NCI-H187 (cell line): ENCODE measurements around the gene EFCAB8.
"Not testable (repeated sequence)": the region's sequence is repeated elsewhere in the genome, so short reads cannot be mapped to it uniquely, and the experiment has no call there.

ENCODE experiments used
- DNase-seq, 2 experiments: peaks; one replicate each; lab custom pipeline; 2025; lab: John Stamatoyannopoulos, UW

EFCAB8 gene

DNA sequence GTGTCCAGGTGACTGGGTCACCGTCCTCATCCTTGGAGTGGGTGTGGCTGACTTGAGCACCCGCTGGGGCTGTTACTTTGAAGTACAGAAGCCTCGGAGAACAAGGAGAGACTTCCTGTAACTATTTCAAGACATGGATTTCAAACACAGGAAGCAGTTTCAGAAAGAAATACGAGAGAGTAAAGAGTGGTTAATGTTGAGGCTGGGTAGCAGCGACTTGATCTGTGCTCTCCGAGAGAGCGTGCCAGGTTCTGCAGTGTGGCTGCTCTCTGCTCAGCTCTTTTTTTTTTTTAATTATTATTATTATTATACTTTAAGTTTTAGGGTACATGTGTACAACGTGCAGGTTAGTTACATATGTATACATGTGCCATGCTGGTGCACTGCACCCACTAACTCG, 17.5 kb upstream of the EFCAB8 start:
- no peak for DNase-seq

DNA sequence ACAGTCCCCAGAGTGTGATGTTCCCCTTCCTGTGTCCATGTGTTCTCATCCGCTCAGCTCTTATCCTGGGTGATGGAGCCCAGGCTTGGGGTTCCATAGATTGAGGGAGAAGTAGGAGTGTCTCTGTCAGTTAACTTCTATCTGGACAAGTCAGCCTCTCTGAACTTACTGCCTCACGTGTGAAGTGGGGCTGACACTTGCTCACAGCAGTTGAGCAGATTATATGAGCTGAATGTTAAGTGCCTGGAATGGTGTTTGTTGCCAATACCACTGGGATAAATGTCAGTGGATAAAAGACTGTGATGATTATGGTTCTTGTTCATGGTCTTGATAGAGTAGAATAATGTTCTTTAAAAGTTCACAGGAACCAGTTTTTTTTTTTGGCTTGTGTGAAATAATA, 17.1 kb upstream of the EFCAB8 start:
- DNase-seq: no peak

DNA sequence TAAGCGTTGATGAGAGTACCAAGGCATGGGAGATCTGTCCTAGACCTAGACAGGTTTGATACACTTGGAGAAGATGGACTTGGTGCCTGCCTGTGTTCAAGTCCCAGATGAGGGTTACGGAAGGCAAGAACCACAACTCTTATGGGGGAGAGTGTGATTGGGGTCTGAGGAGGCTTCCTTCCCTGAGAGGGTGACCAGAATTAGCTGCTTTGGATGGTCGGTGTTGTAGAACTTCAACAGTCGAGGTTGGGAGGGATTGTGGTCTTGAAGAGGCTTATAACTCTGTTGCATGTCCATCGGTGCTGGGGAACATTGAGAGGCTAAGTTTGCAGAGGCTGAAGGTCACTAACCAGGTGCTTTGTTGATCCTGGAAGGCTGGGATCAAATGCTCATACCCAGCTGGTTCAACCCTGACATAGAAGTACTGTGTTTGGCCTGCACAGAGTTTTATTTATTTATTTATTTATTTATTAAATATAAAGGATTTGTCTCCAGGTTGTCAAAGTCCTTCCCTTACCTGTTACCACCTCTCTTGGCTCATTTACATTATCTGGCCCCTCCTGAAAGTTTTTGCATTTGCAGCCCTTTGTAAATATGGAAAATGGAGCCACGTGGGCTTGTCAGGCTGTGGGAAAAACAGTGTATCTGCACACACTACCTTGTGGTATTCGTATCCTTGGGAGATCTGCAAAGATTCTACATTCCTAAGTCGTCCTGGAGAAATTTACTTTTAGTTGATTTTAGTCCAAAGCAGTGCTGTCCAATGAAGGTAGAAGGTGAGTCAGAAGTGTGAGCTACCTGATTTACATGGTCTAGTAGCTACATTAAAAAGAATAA, 15.8 kb upstream of the EFCAB8 start:
- DNase-seq: no peak

DNA sequence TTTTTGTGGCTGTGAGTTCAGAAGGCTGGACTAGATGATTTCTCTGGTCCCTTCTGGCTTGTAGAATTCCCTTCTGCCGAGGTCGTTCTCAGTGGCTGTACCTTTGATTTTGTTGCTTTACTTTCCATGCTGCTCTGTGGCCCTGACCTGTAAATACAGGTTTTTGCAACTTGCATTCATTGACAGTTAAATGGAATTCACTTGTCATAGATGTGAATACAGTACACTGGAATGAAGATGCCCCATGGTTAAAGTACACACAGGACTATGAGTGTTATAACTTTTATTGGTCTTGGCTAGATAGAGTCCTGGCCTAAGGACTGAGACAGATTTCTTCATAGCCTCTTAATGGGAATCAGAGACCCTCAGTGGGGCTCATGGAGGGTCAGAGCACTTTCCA, 12.9 kb upstream of the EFCAB8 start:
- DNase-seq: no peak

- DNase-seq: no peak
Measured at GRCh38 chr20:32846852-32847251, 11.9 kb upstream of the EFCAB8 start.

- no peak for DNase-seq
Measured at GRCh38 chr20:32847964-32848363, 10.8 kb upstream of the EFCAB8 start.

DNA sequence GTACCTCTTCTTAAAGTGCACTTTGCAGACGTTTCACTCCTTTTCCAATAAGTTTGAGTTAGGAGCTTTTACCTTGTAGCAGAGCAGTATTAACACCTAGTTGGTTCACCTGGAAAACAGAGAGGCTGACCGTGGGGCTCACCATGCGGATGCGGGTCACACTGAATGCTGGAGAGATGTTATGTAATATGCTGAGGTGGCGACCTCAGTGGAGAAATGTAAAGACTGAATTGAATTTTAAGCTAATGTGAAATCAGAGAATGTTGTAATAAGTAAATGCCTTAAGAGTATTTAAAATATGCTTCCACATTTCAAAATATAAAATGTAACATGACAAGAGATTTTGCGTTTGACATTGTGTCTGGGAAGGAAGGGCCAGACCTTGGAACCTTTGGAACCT, 9.9 kb upstream of the EFCAB8 start:
- DNase-seq: no peak

DNA sequence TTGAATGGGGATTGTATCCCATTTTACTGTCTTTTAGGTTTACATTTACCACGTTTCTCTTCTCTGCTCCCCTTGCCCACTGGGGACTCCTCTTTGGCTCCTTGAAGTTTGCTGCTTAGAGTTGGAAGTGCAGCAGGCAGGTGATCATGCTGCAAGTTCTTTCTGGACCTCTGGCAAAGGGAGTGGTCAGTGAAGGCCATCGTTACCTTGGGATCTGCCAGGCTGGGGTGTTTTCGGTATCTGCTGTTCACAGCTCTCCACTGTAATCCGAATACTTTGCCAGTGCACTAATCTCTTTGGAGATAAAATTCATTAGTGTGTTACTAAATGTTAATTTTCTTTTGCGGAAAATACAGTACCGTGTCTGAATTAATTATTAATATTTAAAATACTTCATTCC, 9.1 kb upstream of the EFCAB8 start:
- DNase-seq: no peak

DNA sequence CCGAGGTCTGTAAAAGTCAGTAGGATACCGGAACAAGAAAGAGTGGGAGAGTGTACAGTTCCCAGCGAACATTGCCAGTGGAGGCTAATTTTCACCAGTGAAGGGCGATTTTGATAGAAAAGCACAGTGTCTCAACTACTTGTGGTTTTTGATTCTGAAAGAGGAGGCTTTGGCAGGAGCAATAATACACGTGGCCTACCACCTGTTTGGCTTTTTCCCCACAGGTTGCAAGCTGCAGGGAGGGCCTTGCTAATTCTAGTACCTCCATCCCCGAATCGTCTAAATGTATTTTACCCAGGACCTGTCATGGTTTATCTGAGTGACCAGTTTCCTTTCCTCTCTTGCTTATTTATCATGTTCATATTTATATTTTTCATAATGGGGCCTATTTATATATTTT, 3.3 kb upstream of the EFCAB8 start:
- DNase-seq: no peak

- no peak for DNase-seq
Measured at GRCh38 chr20:32858189-32858588, 534 bp upstream of the EFCAB8 start.

GRCh38 chr20:32861446-32861845, 2.7 kb downstream of the EFCAB8 start:
- no peak for DNase-seq

GRCh38 chr20:32869562-32869961, 10.8 kb downstream of the EFCAB8 start:
- no peak for DNase-seq

DNA sequence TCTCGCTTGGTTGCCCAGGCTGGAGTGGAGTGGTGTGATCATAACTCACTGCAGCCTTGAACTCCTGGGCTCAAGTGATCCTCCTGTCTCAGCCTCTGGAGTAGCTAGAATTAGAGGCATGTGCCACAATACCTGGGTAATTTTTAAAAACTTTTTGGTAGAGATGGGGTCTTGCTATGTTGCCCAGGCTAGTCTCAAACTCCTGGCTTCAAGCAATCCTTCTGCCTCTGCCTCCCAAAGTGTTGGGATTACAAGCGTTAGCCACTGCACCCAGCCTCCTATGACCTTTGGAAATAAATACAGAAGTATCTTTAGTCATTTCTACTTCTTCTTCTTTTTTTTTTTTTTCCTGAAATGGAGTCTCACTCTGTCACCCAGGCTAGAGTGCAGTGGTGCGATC, 11.8 kb downstream of the EFCAB8 start:
- DNase-seq: not testable (repeated sequence)

DNA sequence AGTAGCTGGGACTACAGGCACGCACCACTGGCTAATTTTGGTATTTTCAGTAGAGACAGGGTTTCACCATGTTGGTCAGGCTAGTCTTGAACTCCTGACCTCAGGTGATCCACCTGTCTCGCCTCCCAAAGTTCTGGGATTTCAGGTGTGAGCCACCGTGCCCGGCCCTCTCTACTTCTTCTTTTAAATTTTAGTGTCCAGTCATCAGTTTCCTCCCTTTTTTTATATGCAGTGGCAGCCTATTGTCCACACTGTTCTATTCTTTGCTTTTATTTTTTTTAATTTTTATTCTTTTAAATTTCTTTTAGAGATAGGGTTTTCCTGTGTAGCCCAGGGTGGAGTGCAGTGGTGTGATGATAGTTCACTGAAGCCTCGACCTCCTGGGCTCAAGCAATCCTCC, 12.3 kb downstream of the EFCAB8 start:
- DNase-seq: no peak

GRCh38 chr20:32871627-32872160, 13.0 kb downstream of the EFCAB8 start:
- DNase-seq: no peak

GRCh38 chr20:32872266-32872665, 13.5 kb downstream of the EFCAB8 start:
- no peak for DNase-seq

GRCh38 chr20:32875673-32876072, 16.9 kb downstream of the EFCAB8 start:
- no peak for DNase-seq

- no peak for DNase-seq
Measured at GRCh38 chr20:32877507-32877906, 18.8 kb downstream of the EFCAB8 start.

GRCh38 chr20:32878820-32879219, 20.1 kb downstream of the EFCAB8 start:
- DNase-seq: no peak

- no peak for DNase-seq
Measured at GRCh38 chr20:32879538-32879937, 20.8 kb downstream of the EFCAB8 start.

DNA sequence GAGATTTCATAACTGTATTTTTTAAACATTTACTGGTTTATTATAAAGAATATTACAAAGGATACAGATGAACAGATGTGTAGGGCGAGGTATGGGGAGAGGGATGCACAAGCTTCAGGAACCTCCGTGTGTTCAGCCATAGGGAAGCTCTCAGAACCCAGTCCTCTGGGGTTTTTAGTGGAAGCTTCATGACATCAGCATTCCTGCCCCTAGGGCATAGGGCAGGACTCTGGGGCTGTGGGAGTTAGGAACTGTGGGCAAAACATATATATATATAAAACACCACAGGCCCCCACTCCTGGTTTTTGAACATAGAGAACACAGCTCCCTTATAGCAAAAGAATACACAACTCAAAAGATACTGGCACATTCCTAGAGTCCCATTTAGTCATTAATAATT, 21.9 kb downstream of the EFCAB8 start:
- no peak for DNase-seq

GRCh38 chr20:32883081-32883480, 24.4 kb downstream of the EFCAB8 start:
- DNase-seq: no peak

GRCh38 chr20:32885185-32885584, 26.5 kb downstream of the EFCAB8 start:
- no peak for DNase-seq

GRCh38 chr20:32885952-32886351, 27.2 kb downstream of the EFCAB8 start:
- no peak for DNase-seq
